ENCODE measurements around the gene BABAM2. TPM values are rescaled to one million over a fixed set of nuclear protein-coding genes. Genes with fewer than 3 reads are reported as not detected.

The BABAM2 gene
- total and polyA plus RNA-seq, 9 of the 15 experiments (the other 6 are each of a cell fraction or from before 2014, with no cell fraction given) = 10.9 to 37.4 (median 25.6) TPM

DNA sequence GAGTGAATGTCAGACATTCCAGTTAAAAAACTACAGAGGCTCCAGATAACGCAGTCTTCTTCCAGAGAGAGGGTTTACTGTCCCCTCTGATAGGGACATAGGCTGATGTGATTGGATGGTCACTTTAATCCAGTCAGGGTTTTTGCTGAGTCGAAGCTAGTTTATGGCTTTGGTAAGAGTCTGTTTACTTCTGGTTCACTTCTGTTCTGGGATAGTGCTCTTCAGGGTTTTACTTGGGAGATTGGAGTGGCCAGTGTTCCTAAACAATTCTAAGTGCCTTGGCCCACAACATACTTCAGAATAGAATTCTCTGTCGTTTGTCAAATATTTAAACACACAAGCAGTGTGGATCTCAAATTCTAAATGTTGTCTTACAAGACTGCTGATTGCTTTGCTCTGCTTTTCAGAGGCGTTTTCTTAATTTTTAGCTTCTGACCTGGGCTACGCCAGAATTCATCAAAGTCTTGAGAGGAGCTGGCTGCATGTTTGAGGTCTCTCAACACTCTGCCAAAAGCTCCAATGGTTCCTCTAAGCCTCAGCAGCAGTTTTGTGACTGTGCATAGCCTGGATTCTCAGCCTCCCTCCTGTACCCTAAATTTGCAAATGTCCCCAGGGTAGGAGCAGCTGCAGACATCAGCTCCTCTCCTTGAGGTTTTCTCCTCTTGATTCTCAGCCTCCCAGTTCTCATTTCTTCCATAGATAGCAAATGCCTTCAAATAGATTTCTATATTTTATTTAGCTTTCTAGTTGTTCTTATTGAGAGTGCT is 105.8 kb downstream of the BABAM2 start:
- Histone ChIP-seq H4K20me1 (replicated peaks; ENCODE audit: control insufficient read depth, insufficient read depth, low read length) (no peaks in the 10 kb centered on the region), H3K4me1 (replicated peaks in 1 of 2; ENCODE audit: control insufficient read depth in 2 of 2, insufficient read depth in 2 of 2, low read length in 2 of 2) (peaks cover 0 to 7% of the 10 kb centered on the region in 2 experiments; a peak in 1 of 5 replicates), H3K27ac (ENCODE audit: extremely low read depth, low read depth, low read length) (no peak overlapping the region), H3K9me1 (ENCODE audit: control insufficient read depth, insufficient read depth, low read length) (no peaks in the 10 kb centered on the region), H3K9ac (ENCODE audit: insufficient read depth in 1 of 2, low read depth in 2 of 2, low read length in 2 of 2) (no peak overlapping the region), H3K79me2 (ENCODE audit: control insufficient read depth, insufficient read depth, low read length) (no peaks in the 10 kb centered on the region), H3K9me3 (replicated peaks; ENCODE audit: control insufficient read depth, insufficient read depth, low read depth, low read length) (no peaks in the 10 kb centered on the region), H3K4me3 (no peak overlapping the region), H3K4me2 (ENCODE audit: insufficient read depth, low read length) (no peak overlapping the region), H3K36me3 (ENCODE audit: control insufficient read depth, insufficient read depth, low read length) (no peaks in the 10 kb centered on the region), H2AFZ (ENCODE audit: low read depth, low read length) (no peak overlapping the region), H3K27me3 (ENCODE audit: control insufficient read depth in 2 of 2, insufficient read depth in 2 of 2, low read length in 2 of 2) (no peaks in the 10 kb centered on the region)
- BruUV-seq (replicated peaks) = no TSS peak
- intact Hi-C loops (cut with micrococcal nuclease) (no loop called here), in situ Hi-C loops (cut with MboI) (no loop called here)
- peak in 2 of 4 experiments; percentile 6 to 10 for DNase-seq (ENCODE audit: extremely low read depth in 1 of 4, low spot score in 3 of 4)
- ATAC-seq = no peak
- 35% methylated on average over 5 of the region's 5 CpGs for WGBS (ENCODE audit: insufficient coverage, low coverage, missing lambda C conversion rate)
- ChIA-PET POLR2A (interaction anchor here (0.6 kb wide), 1 partner anchor 793 kb away, joined by 4 read pairs; no protein-coding TSS in a partner anchor), CTCF (ENCODE audit: low intra/inter-chr PET ratio) (no interaction called here)
- 0 out of 2 replicates have a peak, but pooled peaks have one; percentile 16 for TF ChIP-seq ZNF316 (IDR thresholded peaks at IDR 0.05)
- no peak for TF ChIP-seq ZNF140 (CRISPR knock-in tag; IDR thresholded peaks at IDR 0.05)
- TF ChIP-seq, protein P1, sequence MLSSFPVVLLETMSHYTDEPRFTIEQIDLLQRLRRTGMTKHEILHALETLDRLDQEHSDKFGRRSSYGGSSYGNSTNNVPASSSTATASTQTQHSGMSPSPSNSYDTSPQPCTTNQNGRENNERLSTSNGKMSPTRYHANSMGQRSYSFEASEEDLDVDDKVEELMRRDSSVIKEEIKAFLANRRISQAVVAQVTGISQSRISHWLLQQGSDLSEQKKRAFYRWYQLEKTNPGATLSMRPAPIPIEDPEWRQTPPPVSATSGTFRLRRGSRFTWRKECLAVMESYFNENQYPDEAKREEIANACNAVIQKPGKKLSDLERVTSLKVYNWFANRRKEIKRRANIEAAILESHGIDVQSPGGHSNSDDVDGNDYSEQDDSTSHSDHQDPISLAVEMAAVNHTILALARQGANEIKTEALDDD (IDR thresholded peaks at IDR 0.05) = 0 out of 2 replicates have a peak, but pooled peaks have one; percentile 14
- TF ChIP-seq EZH2 (IDR thresholded peaks at IDR 0.05; ENCODE audit: borderline replicate concordance, low read depth, low read length) = no peak
- FAIRE-seq = no peak
